ENCODE results near the gene ZNF3.

GRCh38 chr7:100124301-100125230, 43.0 kb upstream of the ZNF3 start:
- TF ChIP-seq POLR2A (IDR thresholded peaks at IDR 0.05) = no peak
- no peak for TF ChIP-seq CTCF (IDR thresholded peaks at IDR 0.05)

Data from adrenal gland (tissue), 5 donors.